HG03342 (cell line): Measurements from ENCODE around the gene MYADM.

Experiments used
- ATAC-seq: cut with Tn5 transposase; IDR thresholded peaks from one replicate; pipeline ENCODE4 v1.9.1; 2021; ENCODE audit warnings: mild to moderate bottlenecking, moderate library complexity; ENCODE audit not compliant: unreplicated experiment

MYADM gene

GRCh38 chr19:53909471-53910169, 41.9 kb downstream of the MYADM start:
- no peak for ATAC-seq

- no peak for ATAC-seq
Observed at GRCh38 chr19:53910170-53910518, 42.5 kb downstream of the MYADM start.

- ATAC-seq = no peak
Observed at GRCh38 chr19:53912653-53913052, 45.0 kb downstream of the MYADM start.

- ATAC-seq = no peak
Observed at GRCh38 chr19:53915000-53915399, 47.3 kb downstream of the MYADM start.

GRCh38 chr19:53916004-53916403, 48.3 kb downstream of the MYADM start:
- ATAC-seq = no peak

GRCh38 chr19:53917356-53917755, 49.7 kb downstream of the MYADM start:
- ATAC-seq = no peak
